CD4-positive, alpha-beta T cell treated with Interleukin-15 for 4 hours (primary cell): ENCODE results near the gene LIPE.

ENCODE experiments used
- DNase-seq: peaks from one replicate; pipeline ENCODE4 v3.0.0-alpha.2; 2020; ENCODE audit warnings: low spot score

Gene LIPE

DNA sequence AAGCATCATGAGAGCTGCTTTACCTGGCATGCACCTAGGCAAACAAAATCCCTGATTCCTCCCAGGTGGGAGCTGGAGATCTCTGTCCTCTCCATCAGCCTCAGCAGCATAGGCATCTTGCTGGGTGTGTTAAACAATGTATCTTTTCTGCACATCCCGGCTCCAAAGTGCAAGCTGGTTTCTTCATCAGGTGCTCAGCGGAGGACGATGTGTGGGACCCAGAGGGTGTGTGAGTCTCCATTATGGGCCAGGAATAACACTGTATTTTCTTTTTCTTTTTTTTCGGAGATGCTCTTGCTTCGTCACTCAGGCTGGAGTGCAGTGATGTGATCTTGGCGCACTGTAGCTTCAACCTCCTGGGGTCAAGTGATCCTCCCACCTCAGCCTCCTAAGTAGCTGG is 47.0 kb downstream of the LIPE start:
- no peak for DNase-seq

DNA sequence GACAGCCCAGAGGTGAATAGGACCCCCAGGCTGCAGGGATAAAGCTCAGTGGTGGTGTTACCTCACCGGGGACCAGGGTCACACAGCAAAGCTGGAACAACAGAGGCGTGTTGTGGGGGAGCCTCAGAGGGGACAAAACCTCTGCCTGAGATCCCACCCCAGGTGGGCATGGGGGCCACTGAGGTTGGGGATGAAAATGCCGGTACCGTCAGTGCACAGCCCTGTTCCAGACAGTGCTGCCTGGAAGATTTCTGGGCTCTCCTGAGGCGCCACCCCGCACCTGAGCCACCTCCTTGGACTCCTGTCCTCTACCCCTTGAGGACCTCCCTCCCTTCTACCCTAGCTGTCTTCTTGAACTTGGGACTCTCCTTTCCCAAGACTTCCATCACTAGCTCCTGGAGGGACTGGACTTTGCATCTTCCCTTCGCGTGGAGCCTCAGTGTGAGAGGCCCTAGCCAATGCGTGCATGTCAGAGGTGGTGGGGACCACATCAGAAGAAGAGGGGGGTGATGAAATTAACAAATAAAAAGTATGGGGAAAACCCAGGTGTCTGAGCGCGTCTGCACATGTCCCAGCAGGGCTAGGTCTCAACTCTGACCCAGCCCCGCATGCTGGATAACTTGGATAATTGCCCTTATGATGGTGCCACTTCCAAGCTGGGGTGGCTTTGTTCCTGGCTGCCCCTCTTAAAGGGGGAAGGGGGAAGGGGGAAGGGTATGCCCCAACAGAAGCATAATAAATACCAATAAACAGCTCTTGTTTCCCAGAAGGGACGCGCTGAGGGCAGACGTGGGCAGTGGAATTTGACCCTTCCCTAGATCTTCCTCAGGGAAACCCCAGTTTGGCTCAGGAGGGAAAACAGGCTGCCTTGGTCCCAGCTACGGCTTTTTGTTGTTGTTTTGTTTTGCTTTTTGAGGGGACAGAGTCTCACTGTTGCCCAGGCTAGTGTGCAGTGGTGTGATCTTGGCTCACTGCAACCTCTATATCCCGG is 48.7 kb downstream of the LIPE start:
- no peak for DNase-seq

GRCh38 chr19:42376177-42376555 is 51.0 kb downstream of the LIPE start:
- DNase-seq, result no peak

DNA sequence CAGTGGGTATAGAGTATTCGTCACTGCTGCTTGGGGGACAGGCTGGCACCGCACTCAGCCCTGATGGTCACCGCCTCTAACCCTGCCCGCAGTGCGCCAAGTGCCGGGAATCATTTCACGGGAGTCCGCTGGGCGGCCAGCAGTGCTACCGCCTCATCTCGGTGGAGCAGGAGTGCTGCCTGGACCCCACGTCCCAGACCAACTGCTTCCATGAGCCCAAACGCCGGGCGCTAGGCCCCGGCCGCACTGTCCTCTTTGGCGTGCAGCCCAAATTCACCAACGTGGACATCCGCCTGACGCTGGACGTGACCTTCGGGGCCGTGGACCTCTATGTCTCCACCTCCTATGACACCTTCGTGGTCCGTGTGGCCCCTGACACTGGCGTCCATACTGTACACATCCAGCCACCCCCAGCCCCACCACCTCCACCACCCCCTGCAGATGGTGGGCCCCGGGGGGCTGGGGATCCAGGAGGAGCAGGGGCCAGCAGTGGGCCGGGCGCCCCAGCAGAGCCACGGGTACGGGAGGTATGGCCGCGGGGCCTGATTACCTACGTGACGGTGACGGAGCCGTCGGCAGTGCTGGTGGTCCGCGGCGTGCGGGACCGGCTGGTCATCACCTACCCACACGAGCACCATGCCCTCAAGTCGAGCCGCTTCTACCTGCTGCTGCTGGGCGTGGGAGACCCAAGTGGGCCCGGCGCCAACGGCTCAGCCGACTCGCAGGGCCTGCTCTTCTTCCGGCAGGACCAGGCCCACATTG is 51.6 kb downstream of the LIPE start:
- DNase-seq, result no peak

DNA sequence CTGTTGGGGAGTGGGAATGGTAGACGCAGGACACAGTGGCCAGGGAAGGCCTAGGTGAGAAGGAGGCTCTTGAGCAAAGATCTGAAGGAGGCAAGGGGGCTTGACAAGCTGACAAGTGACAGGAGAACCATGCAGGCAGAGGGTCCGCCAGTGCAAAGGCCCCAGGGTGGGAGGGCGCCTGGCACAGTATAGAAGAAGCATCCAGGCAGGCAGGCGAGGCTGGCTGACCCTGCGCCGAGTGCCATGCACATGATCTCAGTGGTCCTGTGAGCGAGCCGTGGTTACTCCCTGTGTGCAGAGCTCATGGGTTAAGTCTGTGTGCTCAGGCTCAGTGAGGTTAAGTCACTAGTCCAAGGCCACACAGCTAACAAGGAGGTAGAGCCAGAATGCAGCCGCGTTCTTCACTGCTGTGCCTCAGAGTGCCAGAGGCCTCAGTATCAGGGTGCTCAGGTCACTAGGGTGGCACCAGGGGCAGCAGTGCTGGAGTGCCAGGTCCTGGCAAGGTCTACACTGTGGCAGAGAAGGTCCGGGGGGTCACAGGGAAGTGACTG is 52.3 kb downstream of the LIPE start:
- no peak for DNase-seq

DNA sequence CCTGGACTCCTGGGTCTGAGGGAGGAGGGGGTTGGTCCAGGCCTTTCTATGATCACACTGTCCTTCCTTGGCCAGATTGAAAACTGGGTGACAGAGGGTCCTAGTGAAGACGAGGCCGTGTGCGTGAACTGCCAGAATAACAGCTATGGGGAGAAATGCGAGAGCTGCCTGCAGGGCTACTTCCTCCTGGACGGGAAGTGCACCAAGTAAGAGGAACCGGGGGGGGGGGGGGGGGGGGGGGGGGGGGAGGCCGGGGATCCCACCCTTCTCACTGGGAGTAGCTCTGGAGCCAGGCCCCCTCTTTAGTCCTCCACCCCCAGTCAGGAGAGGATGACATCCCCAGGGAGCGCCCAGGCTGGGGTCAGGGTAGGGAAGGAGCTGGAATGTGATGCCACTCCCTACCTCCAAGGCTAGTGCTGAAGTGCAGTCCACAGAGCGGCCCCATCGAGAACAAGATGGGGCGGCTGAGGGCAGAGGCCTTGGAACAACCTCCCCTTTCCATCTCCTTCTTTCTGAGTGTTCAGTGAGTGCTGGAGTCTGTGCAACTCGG is 56.5 kb downstream of the LIPE start:
- no peak for DNase-seq

DNA sequence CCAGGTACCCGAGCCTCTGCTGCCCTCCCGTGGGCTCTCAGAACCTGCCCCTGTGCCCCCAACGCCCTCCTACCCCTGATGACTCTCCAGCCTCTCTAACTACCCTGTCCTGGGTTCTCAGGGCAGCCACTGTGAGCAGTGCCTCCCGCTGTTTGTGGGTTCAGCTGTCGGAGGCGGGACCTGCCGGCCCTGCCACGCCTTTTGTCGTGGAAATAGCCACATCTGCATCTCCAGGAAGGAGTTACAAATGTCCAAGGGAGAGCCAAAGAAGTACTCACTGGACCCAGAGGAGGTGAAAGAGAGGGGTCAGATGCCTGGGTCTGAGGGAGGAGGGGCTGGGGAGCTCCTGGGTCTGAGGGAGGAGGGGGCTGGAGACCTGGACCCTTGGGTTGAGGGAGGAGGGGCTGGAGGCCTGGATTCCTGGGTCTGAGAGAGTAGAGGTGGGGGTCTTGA is 57.1 kb downstream of the LIPE start:
- DNase-seq, result no peak

- no peak for DNase-seq
Observed at GRCh38 chr19:42369433-42370067, 57.6 kb downstream of the LIPE start.

DNA sequence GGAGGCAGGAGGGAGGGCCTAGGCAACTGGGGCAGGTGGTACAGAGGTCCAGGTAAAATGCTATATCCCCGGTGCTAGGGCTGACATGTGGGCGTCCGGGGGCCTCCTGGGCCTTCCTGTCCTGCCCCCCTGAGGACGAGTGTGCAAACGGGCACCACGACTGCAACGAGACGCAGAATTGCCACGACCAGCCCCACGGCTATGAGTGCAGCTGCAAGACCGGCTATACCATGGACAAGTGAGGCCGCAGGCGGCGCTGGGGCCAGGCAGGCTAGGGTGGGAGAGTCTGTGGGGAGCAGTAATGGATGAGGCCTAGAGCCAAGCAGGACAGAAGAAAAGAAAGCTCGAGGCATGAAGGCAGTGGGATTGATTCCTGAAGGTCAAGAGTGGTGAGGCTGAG is 58.4 kb downstream of the LIPE start:
- no peak for DNase-seq

DNA sequence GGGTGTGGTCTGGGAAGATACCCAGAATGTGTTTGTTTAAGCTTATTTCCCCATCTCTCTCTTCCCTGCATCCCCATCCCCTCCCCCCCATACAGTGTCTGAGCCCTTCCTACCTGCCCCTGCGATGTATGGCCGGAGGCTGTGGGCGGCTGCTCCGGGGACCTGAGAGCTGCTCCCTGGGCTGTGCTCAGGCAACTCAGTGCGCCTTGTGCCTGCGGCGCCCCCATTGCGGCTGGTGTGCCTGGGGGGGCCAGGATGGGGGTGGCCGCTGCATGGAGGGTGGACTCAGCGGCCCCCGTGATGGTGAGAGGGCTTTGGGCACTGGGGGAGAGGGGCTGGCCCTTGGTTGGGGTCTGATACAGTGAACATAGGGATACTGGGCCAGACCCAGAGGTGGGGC is 58.8 kb downstream of the LIPE start:
- DNase-seq, result no peak

- no peak for DNase-seq
Observed at GRCh38 chr19:42367929-42368328, 59.3 kb downstream of the LIPE start.

DNA sequence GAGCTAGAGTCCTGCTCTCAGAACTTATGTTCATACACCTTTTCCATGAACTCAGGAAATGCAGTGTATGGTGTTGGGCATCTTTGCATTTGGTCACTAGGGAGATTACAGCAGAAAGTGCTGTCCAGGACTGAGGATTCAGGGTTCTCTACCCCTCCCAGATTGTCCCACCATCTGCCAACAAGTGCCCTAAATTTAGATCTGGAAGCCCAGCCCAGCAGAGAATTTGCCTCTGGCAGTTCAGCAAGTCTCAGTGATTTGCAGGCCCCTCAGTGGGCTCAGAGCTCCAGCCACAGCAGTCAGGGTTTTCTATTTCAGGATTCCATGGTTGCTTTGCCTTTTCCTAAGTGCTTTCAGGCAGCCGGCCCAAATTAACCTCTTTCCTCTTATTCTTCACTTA is 60.5 kb downstream of the LIPE start:
- no peak for DNase-seq

DNA sequence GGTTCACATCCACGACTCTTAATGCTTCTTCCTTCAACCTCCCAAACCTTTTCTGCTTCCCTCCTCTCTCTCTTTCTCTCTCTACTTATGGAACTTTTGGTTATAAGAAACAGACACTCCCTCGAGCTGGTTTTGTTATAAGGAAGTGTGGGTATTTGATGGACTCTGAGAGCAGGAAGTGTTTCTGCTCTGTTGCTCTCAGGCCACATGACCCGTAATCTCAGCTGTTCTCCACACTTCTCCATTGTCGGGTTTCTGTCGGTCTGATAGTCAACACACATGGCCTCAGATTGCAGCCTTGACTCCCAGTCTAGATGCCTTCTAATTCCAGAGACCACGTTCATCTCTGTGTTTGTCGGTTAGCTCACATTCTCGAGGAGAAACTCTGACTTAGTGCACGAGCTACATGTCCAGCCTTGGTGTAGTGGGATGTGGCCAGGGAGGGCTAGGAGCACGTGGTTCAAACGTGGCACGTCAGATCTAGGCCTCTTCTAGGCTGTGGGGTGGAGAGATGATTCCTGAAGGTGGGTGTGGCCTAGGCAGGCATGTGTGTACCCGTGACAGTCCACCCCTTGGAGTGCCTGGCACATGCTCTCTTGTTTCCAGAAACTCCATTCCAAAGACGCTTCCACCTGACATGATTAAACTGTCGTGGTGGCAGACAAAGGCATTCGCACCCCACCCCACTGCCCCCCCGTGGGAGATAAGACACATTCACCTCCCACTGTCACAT is 63.4 kb downstream of the LIPE start:
- DNase-seq, result no peak

GRCh38 chr19:42362891-42363440 is 64.2 kb downstream of the LIPE start:
- DNase-seq, result no peak

DNA sequence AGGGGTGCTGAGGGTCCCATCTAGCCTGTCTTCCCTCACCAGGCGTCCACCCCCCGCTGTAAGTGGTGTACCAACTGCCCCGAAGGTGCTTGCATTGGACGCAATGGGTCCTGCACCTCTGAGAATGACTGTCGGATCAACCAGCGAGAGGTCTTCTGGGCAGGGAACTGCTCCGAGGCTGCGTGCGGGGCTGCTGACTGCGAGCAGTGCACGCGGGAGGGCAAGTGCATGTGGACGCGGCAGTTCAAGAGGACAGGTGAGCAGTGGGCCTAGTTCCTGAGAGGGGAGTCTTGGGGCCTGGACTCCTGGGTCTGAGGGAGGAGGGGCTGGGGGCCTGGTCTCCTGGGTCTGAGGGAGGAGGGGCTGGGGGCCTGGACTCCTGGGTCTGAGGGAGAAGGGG is 64.8 kb downstream of the LIPE start:
- no peak for DNase-seq

DNA sequence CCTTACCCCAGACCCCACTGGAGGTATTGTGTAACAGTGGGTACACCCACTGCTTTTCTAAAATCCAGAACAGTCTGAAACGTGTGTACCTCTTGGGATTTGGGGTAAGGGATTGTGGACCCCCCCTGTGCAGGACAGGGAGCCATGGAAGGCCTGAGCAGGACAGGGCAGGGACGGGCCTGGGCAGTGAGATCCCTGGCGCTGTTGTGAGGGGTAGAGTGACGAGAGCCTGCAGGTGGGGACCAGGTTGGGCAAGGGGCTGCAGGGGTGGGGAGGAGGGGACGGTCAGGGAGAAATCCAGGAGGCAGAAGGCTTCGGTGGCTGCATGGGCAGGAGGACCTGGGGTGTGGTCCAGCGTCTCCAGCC is 65.7 kb downstream of the LIPE start:
- DNase-seq, result no peak

DNA sequence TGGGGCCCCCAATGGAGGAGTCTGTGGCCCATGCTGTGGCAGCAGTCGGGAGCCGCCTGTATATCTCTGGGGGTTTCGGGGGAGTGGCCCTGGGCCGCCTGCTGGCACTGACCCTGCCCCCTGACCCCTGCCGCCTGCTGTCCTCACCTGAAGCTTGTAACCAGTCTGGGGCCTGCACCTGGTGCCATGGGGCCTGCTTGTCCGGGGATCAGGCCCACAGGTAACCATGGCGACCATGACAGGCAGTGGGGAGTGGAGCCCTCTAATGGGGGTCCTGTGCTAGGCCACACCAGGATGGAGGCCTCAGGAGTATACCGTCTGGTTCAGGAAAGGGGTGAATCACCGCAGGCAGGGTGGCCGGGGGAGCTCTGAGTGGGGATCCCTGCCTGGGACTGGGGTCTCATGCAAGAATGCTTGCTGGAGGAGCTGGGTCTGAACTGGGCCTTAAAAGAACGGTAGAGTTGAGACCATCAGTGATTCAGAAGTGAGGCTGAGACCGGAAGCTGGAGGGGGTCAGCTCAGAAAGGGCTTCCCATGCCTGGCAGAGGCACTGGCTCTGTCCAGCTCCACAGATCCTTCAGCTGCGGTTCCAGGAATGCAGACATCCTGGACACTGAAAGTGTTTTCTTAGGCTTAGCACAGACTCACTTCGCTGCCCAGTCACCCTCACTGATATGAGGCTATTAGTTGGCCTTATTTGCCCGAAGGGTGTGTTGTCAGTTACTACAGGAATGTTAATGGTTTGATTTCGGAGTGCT is 66.2 kb downstream of the LIPE start:
- DNase-seq, result no peak

DNA sequence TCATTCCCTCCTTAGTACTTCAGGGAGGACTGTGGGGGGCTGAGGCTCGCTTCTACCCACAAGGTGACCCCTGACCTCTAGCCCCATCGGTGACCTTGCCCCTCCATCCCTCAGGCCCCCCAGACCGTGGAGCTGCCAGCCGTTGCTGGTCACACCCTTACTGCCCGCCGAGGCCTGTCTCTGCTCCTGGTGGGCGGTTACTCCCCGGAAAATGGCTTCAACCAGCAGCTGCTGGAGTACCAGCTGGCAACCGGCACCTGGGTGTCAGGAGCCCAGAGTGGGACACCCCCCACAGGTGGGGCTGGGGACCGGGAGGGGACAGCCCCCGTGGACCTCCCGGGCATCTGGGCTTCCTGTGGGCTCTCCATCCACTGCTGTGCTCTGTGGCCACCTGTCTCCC is 69.9 kb downstream of the LIPE start:
- no peak for DNase-seq

DNA sequence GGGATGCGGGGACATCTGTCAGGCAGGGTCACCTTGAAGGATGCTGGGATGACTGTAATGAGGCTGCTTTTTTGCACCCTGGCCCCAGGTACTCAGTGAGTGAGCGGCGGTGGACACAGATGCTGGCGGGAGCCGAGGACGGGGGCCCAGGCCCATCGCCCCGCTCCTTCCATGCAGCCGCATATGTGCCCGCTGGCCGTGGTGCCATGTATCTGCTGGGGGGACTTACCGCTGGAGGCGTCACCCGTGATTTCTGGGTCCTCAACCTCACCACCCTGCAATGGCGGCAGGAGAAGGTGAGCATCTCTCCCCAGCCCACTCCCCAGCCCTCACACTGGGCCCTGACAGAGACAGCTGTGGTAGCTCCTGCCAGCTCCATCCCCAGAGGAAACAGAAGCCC is 70.5 kb downstream of the LIPE start:
- DNase-seq, result no peak

DNA sequence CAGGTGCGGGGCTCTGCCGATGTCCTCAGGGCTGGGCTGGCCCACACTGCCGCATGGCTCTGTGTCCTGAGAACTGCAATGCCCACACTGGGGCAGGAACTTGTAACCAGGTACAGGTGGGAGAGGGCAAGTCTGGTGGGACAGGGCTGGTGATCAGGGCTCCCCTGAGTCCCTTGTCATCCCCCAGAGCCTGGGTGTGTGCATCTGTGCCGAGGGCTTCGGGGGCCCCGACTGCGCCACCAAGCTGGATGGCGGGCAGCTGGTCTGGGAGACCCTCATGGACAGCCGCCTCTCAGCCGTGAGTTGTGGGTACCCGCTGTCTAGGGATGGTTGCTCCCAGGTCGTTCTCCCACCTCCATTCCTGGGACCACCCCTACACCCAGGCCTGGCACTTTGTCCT is 71.3 kb downstream of the LIPE start:
- DNase-seq, result no peak
